ENCODE results near the gene PLEKHG2. TPM values are rescaled to one million over a fixed set of nuclear protein-coding genes. Genes with fewer than 3 reads are reported as not detected.

Gene PLEKHG2
- total RNA-seq, 1 experiment from 2014 or later = 29.0 TPM

GRCh38 chr19:39406656-39407409 is 5.6 kb upstream of the PLEKHG2 start, which contains the start of gene ZFP36:
TSS of gene ZFP36 (plus strand) at chr19:39406847. CDS start at chr19:39406905, 58 bp downstream.
- H3K27ac ChIP-seq (ENCODE audit: low read depth, low read length) = peak within 1 kb of the TSS; percentile 100
- BruUV-seq (replicated peaks) = TSS peak; percentile 65
- CTCF ChIA-PET = interaction anchor here (0.7 kb wide), 1 partner anchor 9 kb away, joined by 3 read pairs; no protein-coding TSS in a partner anchor

More at GRCh38 chr19:39406656-39407409, 5.6 kb upstream of the PLEKHG2 start, which contains the start of gene ZFP36:
- Histone ChIP-seq H3K9me3 (ENCODE audit: control insufficient read depth in 1 of 2, insufficient read depth in 1 of 2, low read depth in 1 of 2, low read length in 2 of 2) (no peaks in the 10 kb centered on the region), H3K79me2 (ENCODE audit: insufficient read depth, low read length) (peaks cover 38% of the 10 kb centered on the region), H3K9me2 (ENCODE audit: insufficient read depth) (no peaks in the 10 kb centered on the region), H3K4me2 (ENCODE audit: low read length) (peak within 1 kb of the TSS; percentile 92), H3K27me3 (ENCODE audit: insufficient read depth, low read length) (no peaks in the 10 kb centered on the region), H3K9ac (ENCODE audit: low read length) (peak within 1 kb of the TSS; percentile 97), H3K4me1 (ENCODE audit: control insufficient read depth in 1 of 2, insufficient read depth in 2 of 2, low read length in 2 of 2) (peaks cover 52 to 88% of the 10 kb centered on the region in 2 experiments), H2AFZ (ENCODE audit: low read depth, low read length, poor library complexity, severe bottlenecking) (no peak within 1 kb of the TSS), H4K20me1 (ENCODE audit: insufficient read depth) (peaks cover 5% of the 10 kb centered on the region; the same call in 1 of the 2 replicates), H3K4me3 (replicated peaks in 1 of 2; ENCODE audit: low read depth in 1 of 2, low read length in 2 of 2) (peak within 1 kb of the TSS; percentile 90 to 98), H3K36me3 (ENCODE audit: control insufficient read depth in 1 of 2, insufficient read depth in 2 of 2, low read length in 2 of 2) (peaks cover 2 to 12% of the 10 kb centered on the region in 2 experiments; a peak in 1 of 4 replicates)
- POLR2A ChIA-PET = interaction anchor here (0.7 to 4.1 kb wide), 8 partner anchors 9 to 1203 kb away, joined by 3 to 57 read pairs (median 4); partner anchors contain the start of genes MED29, PAF1, RPS16 and SPINT2
- TF ChIP-seq ZBTB33 (IDR thresholded peaks at IDR 0.05; ENCODE audit: extremely low read depth, insufficient replicate concordance, low read length) = peak; percentile 83
- TF ChIP-seq POLR2A (IDR thresholded peaks at IDR 0.05; ENCODE audit: borderline replicate concordance, extremely low read depth, insufficient read depth, insufficient read length) = peak; percentile 99
- TF ChIP-seq POLR2AphosphoS5 (IDR thresholded peaks at IDR 0.05; ENCODE audit: low read depth, low read length) = peak; percentile 96
- TF ChIP-seq REST (IDR thresholded peaks at IDR 0.05; ENCODE audit: low read depth) = no peak
- DNase-seq (ENCODE audit: low read depth, low spot score) (peak; percentile 68), ATAC-seq (peak; percentile 31)
- RAD21 ChIA-PET (ENCODE audit: low non-redundant PET in 1 of 2, low total read pairs in 2 of 2, uncharacterized antibody in 2 of 2, unreplicated experiment in 2 of 2) = interaction anchor here in 1 of 2 experiments (1.0 kb wide), 1 partner anchor 9 kb away, joined by 3 read pairs; no protein-coding TSS in a partner anchor
- intact Hi-C loops (cut with micrococcal nuclease) = no loop called here
